Measurements from ENCODE around the gene OGFOD2. TPM values are rescaled to one million over a fixed set of nuclear protein-coding genes. Genes with fewer than 3 reads are reported as not detected.

The OGFOD2 gene
- total RNA-seq, 1 experiment from 2014 or later, result 16.3 TPM

GRCh38 chr12:122944605-122945592 lies 30.1 kb upstream of the OGFOD2 start:
- H3K27ac ChIP-seq, result peak overlapping the region; percentile 16

GRCh38 chr12:122946690-122947341 lies 28.2 kb upstream of the OGFOD2 start:
- peak; percentile 93 to 98 for DNase-seq (ENCODE audit: low read depth in 1 of 2, low spot score in 2 of 2)
- no peaks in the 10 kb centered on the region for H3K9me3 ChIP-seq (replicated peaks)
- peaks cover 15% of the 10 kb centered on the region for H3K36me3 ChIP-seq
- H3K4me1 ChIP-seq (replicated peaks), result peaks cover 83% of the 10 kb centered on the region
- H3K4me3 ChIP-seq, result no peak overlapping the region
- no peaks in the 10 kb centered on the region for H3K27me3 ChIP-seq (replicated peaks)
- peak overlapping the region; percentile 80 for H3K27ac ChIP-seq

More at GRCh38 chr12:122944605-122945592, 30.1 kb upstream of the OGFOD2 start:
- H3K36me3 ChIP-seq, result peaks cover 15% of the 10 kb centered on the region
- no peaks in the 10 kb centered on the region for H3K9me3 ChIP-seq (replicated peaks)
- no peak overlapping the region for H3K4me3 ChIP-seq
- H3K4me1 ChIP-seq (replicated peaks), result peaks cover 84% of the 10 kb centered on the region
- no peaks in the 10 kb centered on the region for H3K27me3 ChIP-seq (replicated peaks)
- DNase-seq (ENCODE audit: low read depth in 1 of 2, low spot score in 2 of 2), result peak; percentile 47 to 71

GRCh38 chr12:122947352-122947792 lies 27.7 kb upstream of the OGFOD2 start:
- Histone ChIP-seq H3K27ac (peak overlapping the region; percentile 80), H3K4me3 (no peak overlapping the region), H3K27me3 (replicated peaks) (no peaks in the 10 kb centered on the region), H3K36me3 (peaks cover 17% of the 10 kb centered on the region), H3K9me3 (replicated peaks) (no peaks in the 10 kb centered on the region), H3K4me1 (replicated peaks) (peaks cover 81% of the 10 kb centered on the region)
- no peak for DNase-seq (ENCODE audit: low read depth in 1 of 2, low spot score in 2 of 2)

- peaks cover 17% of the 10 kb centered on the region for H3K36me3 ChIP-seq
- no peak overlapping the region for H3K4me3 ChIP-seq
- no peak overlapping the region for H3K27ac ChIP-seq
- no peak for DNase-seq (ENCODE audit: low read depth in 1 of 2, low spot score in 2 of 2)
- peaks cover 68% of the 10 kb centered on the region for H3K4me1 ChIP-seq (replicated peaks)
- no peaks in the 10 kb centered on the region for H3K27me3 ChIP-seq (replicated peaks)
- H3K9me3 ChIP-seq (replicated peaks), result no peaks in the 10 kb centered on the region
Measured at GRCh38 chr12:122948605-122949004, 26.4 kb upstream of the OGFOD2 start.

- no peaks in the 10 kb centered on the region for H3K9me3 ChIP-seq (replicated peaks)
- H3K4me1 ChIP-seq (replicated peaks), result peaks cover 61% of the 10 kb centered on the region
- peaks cover 20% of the 10 kb centered on the region for H3K36me3 ChIP-seq
- H3K4me3 ChIP-seq, result no peak overlapping the region
- DNase-seq (ENCODE audit: low read depth in 1 of 2, low spot score in 2 of 2), result no peak
- no peaks in the 10 kb centered on the region for H3K27me3 ChIP-seq (replicated peaks)
- H3K27ac ChIP-seq, result no peak overlapping the region
Measured at GRCh38 chr12:122949405-122949804, 25.6 kb upstream of the OGFOD2 start.

GRCh38 chr12:122949816-122950675 lies 25.0 kb upstream of the OGFOD2 start:
- Histone ChIP-seq H3K9me3 (replicated peaks) (no peaks in the 10 kb centered on the region), H3K4me1 (replicated peaks) (peaks cover 61% of the 10 kb centered on the region), H3K36me3 (peaks cover 20% of the 10 kb centered on the region), H3K4me3 (no peak overlapping the region), H3K27me3 (replicated peaks) (no peaks in the 10 kb centered on the region), H3K27ac (no peak overlapping the region)
- DNase-seq (ENCODE audit: low read depth in 1 of 2, low spot score in 2 of 2), result no peak

GRCh38 chr12:122951406-122951805 lies 23.6 kb upstream of the OGFOD2 start:
- DNase-seq (ENCODE audit: low read depth in 1 of 2, low spot score in 2 of 2), result peak in 1 of 2 experiments; percentile 64
- 0 out of 2 replicates have a peak overlapping the region, but pooled peaks have one; percentile 35 for H3K27ac ChIP-seq
- H3K27me3 ChIP-seq (replicated peaks), result no peaks in the 10 kb centered on the region
- H3K4me3 ChIP-seq, result no peak overlapping the region
- no peaks in the 10 kb centered on the region for H3K9me3 ChIP-seq (replicated peaks)
- H3K36me3 ChIP-seq, result peaks cover 23% of the 10 kb centered on the region
- peaks cover 56% of the 10 kb centered on the region for H3K4me1 ChIP-seq (replicated peaks)

GRCh38 chr12:122951979-122952892 lies 22.8 kb upstream of the OGFOD2 start:
- Histone ChIP-seq H3K4me3 (no peak overlapping the region), H3K36me3 (peaks cover 27% of the 10 kb centered on the region), H3K27me3 (replicated peaks) (no peaks in the 10 kb centered on the region), H3K27ac (0 out of 2 replicates have a peak overlapping the region, but pooled peaks have one; percentile 11), H3K4me1 (replicated peaks) (peaks cover 55% of the 10 kb centered on the region), H3K9me3 (replicated peaks) (no peaks in the 10 kb centered on the region)
- DNase-seq (ENCODE audit: low read depth in 1 of 2, low spot score in 2 of 2), result peak in 1 of 2 experiments; percentile 69

- Histone ChIP-seq H3K4me1 (replicated peaks) (peaks cover 47% of the 10 kb centered on the region), H3K4me3 (no peak overlapping the region), H3K27me3 (replicated peaks) (no peaks in the 10 kb centered on the region), H3K9me3 (replicated peaks) (no peaks in the 10 kb centered on the region), H3K27ac (no peak overlapping the region), H3K36me3 (peaks cover 23% of the 10 kb centered on the region)
- DNase-seq (ENCODE audit: low read depth in 1 of 2, low spot score in 2 of 2), result no peak
Measured at GRCh38 chr12:122955156-122955555, 19.9 kb upstream of the OGFOD2 start.

GRCh38 chr12:122956035-122956434 lies 19.0 kb upstream of the OGFOD2 start:
- Histone ChIP-seq H3K36me3 (peaks cover 26% of the 10 kb centered on the region), H3K27me3 (replicated peaks) (no peaks in the 10 kb centered on the region), H3K4me1 (replicated peaks) (peaks cover 47% of the 10 kb centered on the region), H3K9me3 (replicated peaks) (no peaks in the 10 kb centered on the region), H3K27ac (no peak overlapping the region), H3K4me3 (no peak overlapping the region)
- no peak for DNase-seq (ENCODE audit: low read depth in 1 of 2, low spot score in 2 of 2)

- no peak overlapping the region for H3K4me3 ChIP-seq
- DNase-seq (ENCODE audit: low read depth in 1 of 2, low spot score in 2 of 2), result peak; percentile 75 to 92
Measured at GRCh38 chr12:122958198-122958888, 16.7 kb upstream of the OGFOD2 start.

More at GRCh38 chr12:122958198-122958888, 16.7 kb upstream of the OGFOD2 start:
- peaks cover 36% of the 10 kb centered on the region for H3K4me1 ChIP-seq (replicated peaks)
- peaks cover 23% of the 10 kb centered on the region for H3K36me3 ChIP-seq
- peak overlapping the region; percentile 86 for H3K27ac ChIP-seq
- no peaks in the 10 kb centered on the region for H3K27me3 ChIP-seq (replicated peaks)
- no peaks in the 10 kb centered on the region for H3K9me3 ChIP-seq (replicated peaks)
